ENCODE measurements around the gene PTAR1.

PTAR1 gene

GRCh38 chr9:69673311-69673640 lies 86.5 kb downstream of the PTAR1 start:
- H3K27me3 Mint-ChIP-seq: peaks cover 8% of the 10 kb centered on the region
- H3K4me1 Mint-ChIP-seq (ENCODE audit: low read depth): peaks cover 25% of the 10 kb centered on the region
- H3K9me3 Mint-ChIP-seq (ENCODE audit: low read depth): no peaks in the 10 kb centered on the region
- H3K36me3 Mint-ChIP-seq: no peaks in the 10 kb centered on the region
- peak overlapping the region; percentile 82 for H3K4me3 Mint-ChIP-seq
- no peak overlapping the region for H3K27ac Mint-ChIP-seq

DNA sequence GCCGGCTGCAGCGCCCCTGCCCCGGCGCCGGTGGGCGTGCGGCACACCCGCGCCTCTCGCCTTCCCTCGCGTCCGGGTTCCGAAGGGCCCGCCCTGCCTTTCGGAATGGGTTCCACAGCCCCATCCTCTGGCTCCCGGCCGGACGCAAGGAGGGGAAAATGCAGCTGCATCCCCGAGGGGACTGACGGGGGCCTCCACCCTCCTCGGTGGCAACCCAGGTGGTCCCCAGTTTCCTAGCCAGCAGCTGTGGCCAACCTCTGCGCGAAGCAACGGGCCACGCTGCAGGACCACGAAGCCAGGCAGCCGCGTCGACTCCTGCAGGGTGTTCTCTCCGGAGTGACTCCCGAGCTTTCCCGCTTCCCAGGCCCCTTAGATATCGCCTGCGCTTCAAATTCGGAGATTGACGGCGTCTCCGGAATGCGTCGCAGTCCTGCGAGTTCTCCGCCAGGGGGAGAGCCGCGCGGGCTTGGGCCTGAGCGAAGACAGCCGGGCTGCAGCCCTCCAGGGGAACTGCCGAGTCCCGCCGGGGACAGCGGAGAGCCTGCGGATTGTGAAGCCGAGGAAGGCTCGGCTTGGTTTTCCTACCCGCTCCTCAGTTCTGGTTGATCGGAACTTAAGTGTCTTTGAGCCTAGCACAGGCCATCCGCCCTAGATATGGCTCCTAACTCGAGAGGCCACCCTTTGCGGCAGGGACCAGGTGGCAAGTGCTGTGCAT lies 87.1 kb downstream of the PTAR1 start:
- peaks cover 25% of the 10 kb centered on the region for H3K4me1 Mint-ChIP-seq (ENCODE audit: low read depth)
- H3K9me3 Mint-ChIP-seq (ENCODE audit: low read depth): no peaks in the 10 kb centered on the region
- H3K27ac Mint-ChIP-seq: no peak overlapping the region
- peak overlapping the region; percentile 82 for H3K4me3 Mint-ChIP-seq
- H3K36me3 Mint-ChIP-seq: no peaks in the 10 kb centered on the region
- peaks cover 8% of the 10 kb centered on the region for H3K27me3 Mint-ChIP-seq

DNA sequence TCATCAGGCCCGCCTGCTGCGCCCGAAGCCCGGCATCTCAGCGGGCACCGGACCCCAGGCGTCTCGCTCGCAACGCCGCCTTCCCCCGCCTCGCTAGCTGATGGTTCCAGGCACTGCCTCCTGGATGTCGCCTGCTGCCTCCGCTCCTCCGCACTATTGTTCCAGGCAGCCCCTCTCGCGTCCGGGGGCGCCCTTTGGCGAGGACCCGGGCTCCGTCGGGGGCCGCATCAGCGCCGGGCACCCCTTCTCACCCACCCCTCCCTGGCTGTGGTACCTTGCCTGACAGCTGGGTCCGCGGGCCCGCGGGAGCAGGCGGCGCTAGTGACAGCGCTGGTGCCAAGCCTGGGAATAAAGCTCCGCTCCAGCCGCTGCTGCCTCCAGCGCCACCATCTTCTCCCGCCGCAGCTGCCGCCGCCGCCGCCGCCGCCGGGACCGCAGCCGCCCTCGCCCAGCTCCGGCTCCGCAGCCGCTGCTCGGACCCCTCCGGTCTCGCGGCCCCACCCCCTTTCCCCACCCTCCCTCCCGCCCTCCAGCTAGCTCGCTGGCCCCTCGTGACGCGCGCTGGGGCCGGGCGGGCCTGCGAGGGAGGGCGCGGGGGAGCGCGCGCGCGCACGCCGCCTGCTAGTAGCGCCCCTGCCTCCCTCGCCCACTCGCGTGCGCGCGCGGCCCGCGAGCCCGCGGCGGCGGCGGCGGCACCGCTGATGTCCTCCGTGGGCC lies 87.8 kb downstream of the PTAR1 start, which contains the start of gene APBA1:
Gene APBA1, minus strand, starts transcription at position 493 of the 717 bp plus-strand sequence.
- peaks cover 7% of the 10 kb centered on the region for H3K27me3 Mint-ChIP-seq
- H3K4me1 Mint-ChIP-seq (ENCODE audit: low read depth): peaks cover 25% of the 10 kb centered on the region
- no peak within 1 kb of the TSS for H3K27ac Mint-ChIP-seq
- H3K4me3 Mint-ChIP-seq: peak within 1 kb of the TSS; percentile 82
- H3K36me3 Mint-ChIP-seq: no peaks in the 10 kb centered on the region
- no peaks in the 10 kb centered on the region for H3K9me3 Mint-ChIP-seq (ENCODE audit: low read depth)

DNA sequence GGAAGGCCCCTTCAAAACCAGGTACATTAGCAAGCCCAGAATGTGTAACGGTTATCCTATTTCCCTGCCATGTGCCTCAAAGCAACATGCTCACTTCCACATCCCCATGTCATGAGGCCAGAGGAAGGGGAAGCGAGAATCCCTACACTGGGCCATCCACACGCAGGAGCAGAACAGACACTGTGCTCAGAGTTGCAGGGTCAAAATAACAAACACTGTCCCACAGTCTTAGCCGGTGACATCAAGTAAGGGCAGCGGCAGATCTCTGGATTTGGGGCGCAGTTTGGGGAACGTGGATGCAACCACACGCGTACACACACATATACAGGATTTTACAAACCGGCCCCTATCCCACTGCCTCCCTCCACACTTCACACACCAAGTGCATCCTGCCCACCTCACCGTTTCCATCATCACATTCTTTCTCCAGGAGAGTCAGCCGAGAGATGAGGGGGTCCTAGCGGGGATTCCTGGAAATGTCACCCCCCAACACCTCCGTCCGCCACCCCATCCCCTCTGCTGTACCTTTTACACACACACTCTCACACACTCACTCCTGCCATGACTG lies 88.4 kb downstream of the PTAR1 start:
- peaks cover 5% of the 10 kb centered on the region for H3K27me3 Mint-ChIP-seq
- peak overlapping the region; percentile 74 for H3K4me3 Mint-ChIP-seq
- H3K9me3 Mint-ChIP-seq (ENCODE audit: low read depth): no peaks in the 10 kb centered on the region
- no peak overlapping the region for H3K27ac Mint-ChIP-seq
- H3K36me3 Mint-ChIP-seq: no peaks in the 10 kb centered on the region
- H3K4me1 Mint-ChIP-seq (ENCODE audit: low read depth): peaks cover 25% of the 10 kb centered on the region

DNA sequence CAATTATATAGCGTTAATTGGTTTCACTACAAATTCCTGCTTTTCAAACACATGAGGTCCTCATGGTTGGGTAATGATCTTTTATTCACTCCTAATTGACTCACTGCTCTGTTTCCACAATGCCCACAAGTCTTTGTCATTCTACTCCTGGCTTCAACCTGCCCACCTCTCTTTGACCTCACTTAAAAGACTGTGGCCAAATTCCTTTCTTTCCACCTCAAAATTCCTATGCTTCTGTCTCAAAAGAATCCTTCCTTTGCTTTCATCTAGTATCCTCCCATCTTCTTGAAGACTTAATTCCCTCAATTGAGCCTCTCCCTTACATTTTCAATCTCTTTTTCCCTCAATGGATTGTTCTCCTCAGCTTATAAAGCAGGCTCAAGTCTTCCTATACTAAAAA lies 92.5 kb downstream of the PTAR1 start:
- peaks cover 9% of the 10 kb centered on the region for H3K4me1 Mint-ChIP-seq (ENCODE audit: low read depth)
- H3K27me3 Mint-ChIP-seq: peaks cover 8% of the 10 kb centered on the region
- H3K4me3 Mint-ChIP-seq: no peak overlapping the region
- no peak overlapping the region for H3K27ac Mint-ChIP-seq
- H3K36me3 Mint-ChIP-seq: no peaks in the 10 kb centered on the region
- no peaks in the 10 kb centered on the region for H3K9me3 Mint-ChIP-seq (ENCODE audit: low read depth)

DNA sequence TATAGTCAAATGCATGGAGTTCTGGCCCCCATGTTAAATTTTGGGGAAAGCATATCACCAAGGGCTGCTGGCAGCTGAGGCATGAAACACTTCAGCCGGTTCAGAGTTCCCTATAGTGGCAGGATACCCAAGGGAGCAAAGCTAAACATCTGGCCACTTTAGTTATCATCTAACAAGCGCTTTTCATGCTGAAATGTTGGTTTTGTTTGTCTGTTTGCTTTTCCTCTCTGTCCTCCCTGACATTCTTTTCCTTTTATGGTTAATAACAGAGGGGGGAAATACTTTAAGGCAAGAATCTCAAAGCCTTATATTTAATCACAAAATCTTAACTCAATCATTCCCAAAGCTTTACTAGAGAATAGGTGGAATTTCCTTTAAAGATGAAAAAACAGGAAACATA lies 99.5 kb downstream of the PTAR1 start:
- no peaks in the 10 kb centered on the region for H3K9me3 Mint-ChIP-seq (ENCODE audit: low read depth)
- no peak overlapping the region for H3K4me3 Mint-ChIP-seq
- H3K36me3 Mint-ChIP-seq: no peaks in the 10 kb centered on the region

More for the DNA sequence above, 99.5 kb downstream of the PTAR1 start:
- Mint-ChIP-seq H3K27me3 (peaks cover 9% of the 10 kb centered on the region), H3K27ac (no peak overlapping the region), H3K4me1 (ENCODE audit: low read depth) (no peaks in the 10 kb centered on the region)
